ENCODE results near the gene MOCS2.

MOCS2 gene

GRCh38 chr5:53099546-53099945, 10.0 kb downstream of the MOCS2 start:
- DNase-seq (ENCODE audit: low read depth): no peak
- no peak overlapping the region for H3K4me3 ChIP-seq (ENCODE audit: control insufficient read depth, low read depth, low read length)
- no peak for TF ChIP-seq CTCF (IDR thresholded peaks at IDR 0.05; ENCODE audit: control insufficient read depth, insufficient read depth, low read depth, low read length, missing control alignments)

- peak; percentile 77 for TF ChIP-seq CTCF (IDR thresholded peaks at IDR 0.05; ENCODE audit: control insufficient read depth, insufficient read depth, low read depth, low read length, missing control alignments)
- H3K4me3 ChIP-seq (ENCODE audit: control insufficient read depth, low read depth, low read length): no peak overlapping the region
These were observed 13.5 kb downstream of the MOCS2 start for GRCh38 chr5:53095931-53096525.

GRCh38 chr5:53095217-53095616, 14.3 kb downstream of the MOCS2 start:
- no peak overlapping the region for H3K4me3 ChIP-seq (ENCODE audit: control insufficient read depth, low read depth, low read length)
- DNase-seq (ENCODE audit: low read depth): no peak
- no peak for TF ChIP-seq CTCF (IDR thresholded peaks at IDR 0.05; ENCODE audit: control insufficient read depth, insufficient read depth, low read depth, low read length, missing control alignments)

More at GRCh38 chr5:53095931-53096525, 13.5 kb downstream of the MOCS2 start:
- DNase-seq (ENCODE audit: low read depth): no peak

GRCh38 chr5:53092242-53092641, 17.3 kb downstream of the MOCS2 start:
- TF ChIP-seq CTCF (IDR thresholded peaks at IDR 0.05; ENCODE audit: control insufficient read depth, insufficient read depth, low read depth, low read length, missing control alignments): no peak

GRCh38 chr5:53091289-53091688, 18.3 kb downstream of the MOCS2 start:
- H3K4me3 ChIP-seq (ENCODE audit: control insufficient read depth, low read depth, low read length): no peak overlapping the region
- TF ChIP-seq CTCF (IDR thresholded peaks at IDR 0.05; ENCODE audit: control insufficient read depth, insufficient read depth, low read depth, low read length, missing control alignments): peak; percentile 15
- no peak for DNase-seq (ENCODE audit: low read depth)

More at GRCh38 chr5:53092242-53092641, 17.3 kb downstream of the MOCS2 start:
- DNase-seq (ENCODE audit: low read depth): no peak
- no peak overlapping the region for H3K4me3 ChIP-seq (ENCODE audit: control insufficient read depth, low read depth, low read length)

GRCh38 chr5:53090229-53090628, 19.3 kb downstream of the MOCS2 start:
- no peak for TF ChIP-seq CTCF (IDR thresholded peaks at IDR 0.05; ENCODE audit: control insufficient read depth, insufficient read depth, low read depth, low read length, missing control alignments)
- no peak overlapping the region for H3K4me3 ChIP-seq (ENCODE audit: control insufficient read depth, low read depth, low read length)
- no peak for DNase-seq (ENCODE audit: low read depth)

Measured in AG09309 (cell line).